Liver (tissue), 9 donors: Measurements from ENCODE around the gene RAB3IP. TPM values are rescaled to one million over a fixed set of nuclear protein-coding genes. Genes with fewer than 3 reads are reported as not detected.

Experiments used
- DNase-seq: peaks from one replicate; pipeline ENCODE4 v3.0.0-alpha.2; 2017; ENCODE audit warnings: low spot score
- H3K27ac ChIP-seq, 2 donors: one replicate each; pipeline ENCODE4 v1.7.0; 2013; ENCODE audit warnings: inconsistent platforms in 2 of 2, low read length in 2 of 2, control low read depth in 1 of 2, low read depth in 1 of 2, mild to moderate bottlenecking in 1 of 2
- H3K27me3 ChIP-seq, 4 donors: one replicate each; pipeline versions ENCODE4 v1.6.1 to v1.7.0; 2013; ENCODE audit warnings: low read length in 3 of 4, inconsistent platforms in 1 of 4, mild to moderate bottlenecking in 1 of 4, moderate library complexity in 1 of 4; ENCODE audit not compliant: control insufficient read depth in 4 of 4, insufficient read depth in 4 of 4
- H3K36me3 ChIP-seq, 4 donors: one replicate each; pipeline versions ENCODE4 v1.6.1 to v1.7.0; 2013; ENCODE audit warnings: low read length in 3 of 4, mild to moderate bottlenecking in 3 of 4, low read depth in 1 of 4, moderate library complexity in 1 of 4; ENCODE audit not compliant: control insufficient read depth in 4 of 4, insufficient read depth in 3 of 4
- H3K4me1 ChIP-seq, 4 donors: one replicate each; pipeline versions ENCODE4 v1.6.1 to v1.7.0; 2013; ENCODE audit warnings: low read length in 3 of 4, mild to moderate bottlenecking in 3 of 4, moderate library complexity in 1 of 4; ENCODE audit not compliant: control insufficient read depth in 4 of 4, insufficient read depth in 4 of 4
- H3K4me3 ChIP-seq, 3 donors: one replicate each; pipeline versions ENCODE4 v1.6.1 to v1.7.0; 2013; ENCODE audit warnings: low read length in 3 of 3, control low read depth in 1 of 3, low read depth in 1 of 3, mild to moderate bottlenecking in 1 of 3
- H3K9ac ChIP-seq, 2 donors: one replicate each; pipeline ENCODE4 v1.7.0; 2013; ENCODE audit warnings: low read length in 2 of 2, mild to moderate bottlenecking in 2 of 2, moderate library complexity in 2 of 2, control low read depth in 1 of 2, low read depth in 1 of 2
- H3K9me3 ChIP-seq, 4 donors: one replicate each; pipeline versions ENCODE4 v1.6.1 to v1.7.0; 2013; ENCODE audit warnings: low read length in 3 of 4; ENCODE audit not compliant: control insufficient read depth in 4 of 4
- EGR1 ChIP-seq, 2 donors: IDR thresholded peaks; 2 replicates each; pipeline ENCODE4 v1.6.1; 2016 to 2018; ENCODE audit warnings: antibody characterized with exemption in 2 of 2, low read depth in 2 of 2
- FOXA1 ChIP-seq: IDR thresholded peaks from 2 replicates; pipeline ENCODE4 v1.6.1; 2016; ENCODE audit warnings: antibody characterized with exemption
- FOXA2 ChIP-seq: IDR thresholded peaks from 2 replicates; pipeline ENCODE4 v1.6.1; 2016; ENCODE audit warnings: antibody characterized with exemption
- GABPA ChIP-seq, 2 donors: IDR thresholded peaks in 1 of 2; conservative IDR thresholded peaks in 1 of 2; 2 replicates each; pipeline ENCODE4 v1.6.1; 2016; ENCODE audit warnings: antibody characterized with exemption in 2 of 2, mild to moderate bottlenecking in 1 of 2, moderate library complexity in 1 of 2
- HNF4A ChIP-seq, 2 donors: conservative IDR thresholded peaks; 2 replicates each; pipeline ENCODE4 v1.6.1; 2016; ENCODE audit warnings: antibody characterized with exemption in 2 of 2, mild to moderate bottlenecking in 2 of 2
- HNF4G ChIP-seq: IDR thresholded peaks from 2 replicates; pipeline ENCODE4 v1.6.1; 2016; ENCODE audit warnings: antibody characterized with exemption
- JUND ChIP-seq, 2 donors: IDR thresholded peaks; 2 replicates each; pipeline ENCODE4 v1.6.1; 2016; ENCODE audit warnings: antibody characterized with exemption in 2 of 2
- NR2F2 ChIP-seq: IDR thresholded peaks from 2 replicates; pipeline ENCODE4 v1.6.1; 2016; ENCODE audit warnings: antibody characterized with exemption
- RAD21 ChIP-seq, 2 donors: IDR thresholded peaks; 2 replicates each; pipeline ENCODE4 v1.6.1; 2016; ENCODE audit warnings: antibody characterized with exemption in 2 of 2, mild to moderate bottlenecking in 2 of 2
- RXRA ChIP-seq, 2 donors: IDR thresholded peaks; 2 replicates each; pipeline ENCODE4 v1.6.1; 2017 to 2018; ENCODE audit warnings: antibody characterized with exemption in 2 of 2, mild to moderate bottlenecking in 1 of 2
- SP1 ChIP-seq: IDR thresholded peaks from 2 replicates; pipeline ENCODE4 v1.6.1; 2018; ENCODE audit warnings: antibody characterized with exemption, mild to moderate bottlenecking
- TAF1 ChIP-seq: conservative IDR thresholded peaks from 2 replicates; pipeline ENCODE4 v1.6.1; 2016; ENCODE audit warnings: antibody characterized with exemption, mild to moderate bottlenecking
- YY1 ChIP-seq: IDR thresholded peaks from 2 replicates; pipeline ENCODE4 v1.6.1; 2016; ENCODE audit warnings: antibody characterized with exemption, mild to moderate bottlenecking
- whole genome bisulfite sequencing: extraction: QIAGEN DNeasy Blood & Tissue Kit; methylation state at CpG from one replicate; pipeline ENCODE4 v1.1.7; 2013; 5-methylcytosine and 5-hydroxymethylcytosine counted together
- polyA plus RNA-seq, 2 donors: library from polyadenylated mRNA; stranded (reverse) in 1 of 2; unstranded in 1 of 2; fragments of 200-250 nt in 1 of 2; fragments of >200 nt in 1 of 2; fragmentation: Nextera tagmentation in 1 of 2; extraction: Ambion mirVana in 1 of 2; gene quantifications; one replicate each; pipeline versions ENCODE4 v1.2.1 to v1.2.3, GENCODE V29; 2013 to 2015
- total RNA-seq, 2 donors: library from RNA; depleted of rRNA; stranded (reverse); fragments of >200 nt; gene quantifications; one replicate each; pipeline ENCODE4 v1.2.3, GENCODE V29; 2014
- TF ChIP-seq, protein P1 (sequence below): IDR thresholded peaks from 2 replicates; pipeline ENCODE4 v1.6.1; 2016; ENCODE audit warnings: antibody characterized with exemption
- TF ChIP-seq, protein P2 (sequence below): fragments of 150-350 bp; IDR thresholded peaks from 2 replicates; pipeline ENCODE4 v1.5.1; 2017; ENCODE audit warnings: improper control_type of control experiment, low read depth, low read length; ENCODE audit not compliant: missing input control
- TF ChIP-seq, protein P3 (sequence below): IDR thresholded peaks from 2 replicates; pipeline ENCODE4 v1.6.1; 2016; ENCODE audit warnings: antibody characterized with exemption, mild to moderate bottlenecking
- TF ChIP-seq, protein P4 (sequence below): IDR thresholded peaks from 2 replicates; pipeline ENCODE4 v1.6.1; 2016; ENCODE audit warnings: antibody characterized with exemption
- TF ChIP-seq, protein P5 (sequence below): IDR thresholded peaks from 2 replicates; pipeline ENCODE4 v1.6.1; 2016; ENCODE audit warnings: antibody characterized with exemption
- donor health status: healthy.
- donor health status: healthy.
- donor health status: healthy.
- donor health status: healthy.
- donor health status: healthy.

Gene RAB3IP
- total and polyA plus RNA-seq, 4 donors = 5.7 to 35.3 (median 14.3) TPM

DNA sequence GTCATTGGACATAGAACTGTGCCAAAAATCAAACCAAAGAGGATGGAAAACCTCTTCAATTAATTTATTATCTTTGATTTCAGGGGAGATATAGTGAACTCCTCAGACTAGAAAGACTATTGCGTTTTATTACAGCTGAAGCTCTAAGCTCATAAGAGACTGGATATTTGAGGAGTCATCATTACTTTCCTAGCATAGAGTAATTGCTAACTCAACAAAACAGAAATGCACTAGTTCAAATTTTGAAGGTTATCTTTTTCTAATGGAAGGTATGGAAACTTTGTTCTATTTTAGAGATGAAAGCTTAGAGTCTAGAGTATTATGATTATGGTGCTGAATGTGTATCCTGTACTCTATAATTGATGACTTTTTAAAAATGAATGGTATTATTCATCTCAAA lies 34.3 kb upstream of the RAB3IP start:
- 0% methylated on average over 1 of the region's 1 CpG for WGBS
- TF ChIP-seq, protein P1, sequence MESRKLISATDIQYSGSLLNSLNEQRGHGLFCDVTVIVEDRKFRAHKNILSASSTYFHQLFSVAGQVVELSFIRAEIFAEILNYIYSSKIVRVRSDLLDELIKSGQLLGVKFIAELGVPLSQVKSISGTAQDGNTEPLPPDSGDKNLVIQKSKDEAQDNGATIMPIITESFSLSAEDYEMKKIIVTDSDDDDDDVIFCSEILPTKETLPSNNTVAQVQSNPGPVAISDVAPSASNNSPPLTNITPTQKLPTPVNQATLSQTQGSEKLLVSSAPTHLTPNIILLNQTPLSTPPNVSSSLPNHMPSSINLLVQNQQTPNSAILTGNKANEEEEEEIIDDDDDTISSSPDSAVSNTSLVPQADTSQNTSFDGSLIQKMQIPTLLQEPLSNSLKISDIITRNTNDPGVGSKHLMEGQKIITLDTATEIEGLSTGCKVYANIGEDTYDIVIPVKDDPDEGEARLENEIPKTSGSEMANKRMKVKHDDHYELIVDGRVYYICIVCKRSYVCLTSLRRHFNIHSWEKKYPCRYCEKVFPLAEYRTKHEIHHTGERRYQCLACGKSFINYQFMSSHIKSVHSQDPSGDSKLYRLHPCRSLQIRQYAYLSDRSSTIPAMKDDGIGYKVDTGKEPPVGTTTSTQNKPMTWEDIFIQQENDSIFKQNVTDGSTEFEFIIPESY = no peak
- TF ChIP-seq YY1 = no peak
- no peak for TF ChIP-seq HNF4A (conservative IDR thresholded peaks at IDR 0.05)
- TF ChIP-seq, protein P2, sequence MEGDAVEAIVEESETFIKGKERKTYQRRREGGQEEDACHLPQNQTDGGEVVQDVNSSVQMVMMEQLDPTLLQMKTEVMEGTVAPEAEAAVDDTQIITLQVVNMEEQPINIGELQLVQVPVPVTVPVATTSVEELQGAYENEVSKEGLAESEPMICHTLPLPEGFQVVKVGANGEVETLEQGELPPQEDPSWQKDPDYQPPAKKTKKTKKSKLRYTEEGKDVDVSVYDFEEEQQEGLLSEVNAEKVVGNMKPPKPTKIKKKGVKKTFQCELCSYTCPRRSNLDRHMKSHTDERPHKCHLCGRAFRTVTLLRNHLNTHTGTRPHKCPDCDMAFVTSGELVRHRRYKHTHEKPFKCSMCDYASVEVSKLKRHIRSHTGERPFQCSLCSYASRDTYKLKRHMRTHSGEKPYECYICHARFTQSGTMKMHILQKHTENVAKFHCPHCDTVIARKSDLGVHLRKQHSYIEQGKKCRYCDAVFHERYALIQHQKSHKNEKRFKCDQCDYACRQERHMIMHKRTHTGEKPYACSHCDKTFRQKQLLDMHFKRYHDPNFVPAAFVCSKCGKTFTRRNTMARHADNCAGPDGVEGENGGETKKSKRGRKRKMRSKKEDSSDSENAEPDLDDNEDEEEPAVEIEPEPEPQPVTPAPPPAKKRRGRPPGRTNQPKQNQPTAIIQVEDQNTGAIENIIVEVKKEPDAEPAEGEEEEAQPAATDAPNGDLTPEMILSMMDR = no peak
- TF ChIP-seq FOXA1 = no peak
- TF ChIP-seq, protein P3, sequence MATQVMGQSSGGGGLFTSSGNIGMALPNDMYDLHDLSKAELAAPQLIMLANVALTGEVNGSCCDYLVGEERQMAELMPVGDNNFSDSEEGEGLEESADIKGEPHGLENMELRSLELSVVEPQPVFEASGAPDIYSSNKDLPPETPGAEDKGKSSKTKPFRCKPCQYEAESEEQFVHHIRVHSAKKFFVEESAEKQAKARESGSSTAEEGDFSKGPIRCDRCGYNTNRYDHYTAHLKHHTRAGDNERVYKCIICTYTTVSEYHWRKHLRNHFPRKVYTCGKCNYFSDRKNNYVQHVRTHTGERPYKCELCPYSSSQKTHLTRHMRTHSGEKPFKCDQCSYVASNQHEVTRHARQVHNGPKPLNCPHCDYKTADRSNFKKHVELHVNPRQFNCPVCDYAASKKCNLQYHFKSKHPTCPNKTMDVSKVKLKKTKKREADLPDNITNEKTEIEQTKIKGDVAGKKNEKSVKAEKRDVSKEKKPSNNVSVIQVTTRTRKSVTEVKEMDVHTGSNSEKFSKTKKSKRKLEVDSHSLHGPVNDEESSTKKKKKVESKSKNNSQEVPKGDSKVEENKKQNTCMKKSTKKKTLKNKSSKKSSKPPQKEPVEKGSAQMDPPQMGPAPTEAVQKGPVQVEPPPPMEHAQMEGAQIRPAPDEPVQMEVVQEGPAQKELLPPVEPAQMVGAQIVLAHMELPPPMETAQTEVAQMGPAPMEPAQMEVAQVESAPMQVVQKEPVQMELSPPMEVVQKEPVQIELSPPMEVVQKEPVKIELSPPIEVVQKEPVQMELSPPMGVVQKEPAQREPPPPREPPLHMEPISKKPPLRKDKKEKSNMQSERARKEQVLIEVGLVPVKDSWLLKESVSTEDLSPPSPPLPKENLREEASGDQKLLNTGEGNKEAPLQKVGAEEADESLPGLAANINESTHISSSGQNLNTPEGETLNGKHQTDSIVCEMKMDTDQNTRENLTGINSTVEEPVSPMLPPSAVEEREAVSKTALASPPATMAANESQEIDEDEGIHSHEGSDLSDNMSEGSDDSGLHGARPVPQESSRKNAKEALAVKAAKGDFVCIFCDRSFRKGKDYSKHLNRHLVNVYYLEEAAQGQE = no peak
- TF ChIP-seq SP1 = no peak
- TF ChIP-seq, protein P4, sequence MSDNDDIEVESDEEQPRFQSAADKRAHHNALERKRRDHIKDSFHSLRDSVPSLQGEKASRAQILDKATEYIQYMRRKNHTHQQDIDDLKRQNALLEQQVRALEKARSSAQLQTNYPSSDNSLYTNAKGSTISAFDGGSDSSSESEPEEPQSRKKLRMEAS = no peak
- no peak for TF ChIP-seq RXRA (IDR thresholded peaks at IDR 0.05)
- no peak for TF ChIP-seq FOXA2
- TF ChIP-seq TAF1 = no peak
- TF ChIP-seq NR2F2 = no peak
- TF ChIP-seq GABPA (IDR thresholded peaks at IDR 0.05 in 1 of 2, conservative IDR thresholded peaks at IDR 0.05 in 1 of 2) = no peak
- TF ChIP-seq, protein P5, sequence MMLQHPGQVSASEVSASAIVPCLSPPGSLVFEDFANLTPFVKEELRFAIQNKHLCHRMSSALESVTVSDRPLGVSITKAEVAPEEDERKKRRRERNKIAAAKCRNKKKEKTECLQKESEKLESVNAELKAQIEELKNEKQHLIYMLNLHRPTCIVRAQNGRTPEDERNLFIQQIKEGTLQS = no peak
- no peak for TF ChIP-seq EGR1 (IDR thresholded peaks at IDR 0.05; ENCODE audit: low read depth in 2 of 2)
- no peak for TF ChIP-seq HNF4G
- no peak for TF ChIP-seq JUND (IDR thresholded peaks at IDR 0.05)
- TF ChIP-seq RAD21 (IDR thresholded peaks at IDR 0.05) = no peak
- no peaks in the 10 kb centered on the region for H3K36me3 ChIP-seq
- DNase-seq = no peak
- no peaks in the 10 kb centered on the region for H3K9me3 ChIP-seq
- H3K27ac ChIP-seq = no peak overlapping the region
- H3K4me1 ChIP-seq = no peaks in the 10 kb centered on the region
- H3K9ac ChIP-seq = no peak overlapping the region
- no peak overlapping the region for H3K4me3 ChIP-seq
- no peaks in the 10 kb centered on the region for H3K27me3 ChIP-seq
